ENCODE data around the gene DCP2.

DNA sequence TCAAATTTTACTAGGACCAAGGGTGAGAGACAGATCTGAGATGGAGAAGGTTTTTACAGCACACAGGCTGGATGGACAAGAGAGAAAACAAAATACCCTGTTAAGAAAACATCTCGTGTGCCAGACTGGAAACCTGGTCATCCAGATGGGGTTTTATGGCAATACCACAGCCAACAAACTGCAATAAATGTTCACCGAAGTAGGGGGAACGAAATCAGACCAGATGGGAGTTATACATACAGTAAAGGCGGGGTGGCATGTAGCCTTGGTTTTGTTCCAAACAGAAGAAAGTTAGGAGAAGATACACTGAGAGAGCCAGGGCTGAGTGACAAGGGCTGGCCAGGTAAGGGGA lies 63.3 kb downstream of the DCP2 start:
- TF ChIP-seq POLR2A (IDR thresholded peaks at IDR 0.05; ENCODE audit: low read length) (no peak), GATA1 (IDR thresholded peaks at IDR 0.05; ENCODE audit: low read depth, low read length) (no peak)
